Thyroid gland (tissue), 4 donors: Measurements from ENCODE around the gene SLC9C1. TPM values are rescaled to one million over a fixed set of nuclear protein-coding genes. Genes with fewer than 3 reads are reported as not detected.

Experiments used
- DNase-seq, 2 donors: peaks; one replicate each; pipeline ENCODE4 v3.0.0-alpha.2; 2019
- H3K27ac ChIP-seq, 3 donors: fragments of 200-600 bp; sonication (generic); 1 replicate in 2 of 3; 2 replicates in 1 of 3; pipeline ENCODE4 v1.5.1; 2016 to 2019; ENCODE audit warnings: mild to moderate bottlenecking in 1 of 3, moderate library complexity in 1 of 3
- H3K27me3 ChIP-seq: fragments of 200-600 bp; sonication (generic); one replicate; pipeline ENCODE4 v1.5.1; 2019
- H3K36me3 ChIP-seq, 2 donors: fragments of 200-600 bp; sonication (generic); one replicate each; pipeline ENCODE4 v1.5.1; 2016 to 2019
- H3K4me1 ChIP-seq, 2 donors: fragments of 200-600 bp; sonication (generic); one replicate each; pipeline ENCODE4 v1.5.1; 2017 to 2019
- H3K4me3 ChIP-seq, 3 donors: fragments of 200-600 bp; sonication (generic); replicated peaks in 1 of 3; 1 replicate in 2 of 3; 2 replicates in 1 of 3; pipeline ENCODE4 v1.5.1; 2016; ENCODE audit warnings: mild to moderate bottlenecking in 1 of 3
- H3K9me3 ChIP-seq: fragments of 200-600 bp; sonication (generic); one replicate; pipeline ENCODE4 v1.5.1; 2017
- POLR2A ChIP-seq, 2 donors: fragments of 450-650 bp; IDR thresholded peaks; one replicate each; pipeline ENCODE4 v1.6.1; 2017; ENCODE audit warnings: antibody characterized with exemption in 2 of 2, mild to moderate bottlenecking in 2 of 2, moderate library complexity in 1 of 2
- WGBS, 2 donors: methylation state at CpG; one replicate each; pipeline ENCODE4 v1.1.5; 2017; 5-methylcytosine and 5-hydroxymethylcytosine counted together
- intact Hi-C: fragments of 100-400 bp; cut with DNase I; formaldehyde crosslinking; loops from one replicate; pipeline ENCODE4 v1.15.1; 2023
- total RNA-seq, 4 donors: library from RNA; depleted of rRNA; stranded (reverse); fragments of >200 nt; gene quantifications; one replicate each; pipeline ENCODE4 v1.2.3, GENCODE V29; 2016
- TF ChIP-seq, protein P1 (sequence below), 6 experiments: fragments of 200-600 bp in 3 of 6; fragments of 450-650 bp in 3 of 6; sonication (generic) in 3 of 6; IDR thresholded peaks; one replicate each; pipeline ENCODE4 v1.5.1; 2016 to 2019; ENCODE audit warnings: antibody characterized with exemption in 6 of 6, mild to moderate bottlenecking in 2 of 6, inconsistent platforms in 1 of 6, moderate library complexity in 1 of 6

SLC9C1 gene
- total RNA-seq, 4 donors from 2014 or later, result 0.11 TPM; not detected in 3

DNA sequence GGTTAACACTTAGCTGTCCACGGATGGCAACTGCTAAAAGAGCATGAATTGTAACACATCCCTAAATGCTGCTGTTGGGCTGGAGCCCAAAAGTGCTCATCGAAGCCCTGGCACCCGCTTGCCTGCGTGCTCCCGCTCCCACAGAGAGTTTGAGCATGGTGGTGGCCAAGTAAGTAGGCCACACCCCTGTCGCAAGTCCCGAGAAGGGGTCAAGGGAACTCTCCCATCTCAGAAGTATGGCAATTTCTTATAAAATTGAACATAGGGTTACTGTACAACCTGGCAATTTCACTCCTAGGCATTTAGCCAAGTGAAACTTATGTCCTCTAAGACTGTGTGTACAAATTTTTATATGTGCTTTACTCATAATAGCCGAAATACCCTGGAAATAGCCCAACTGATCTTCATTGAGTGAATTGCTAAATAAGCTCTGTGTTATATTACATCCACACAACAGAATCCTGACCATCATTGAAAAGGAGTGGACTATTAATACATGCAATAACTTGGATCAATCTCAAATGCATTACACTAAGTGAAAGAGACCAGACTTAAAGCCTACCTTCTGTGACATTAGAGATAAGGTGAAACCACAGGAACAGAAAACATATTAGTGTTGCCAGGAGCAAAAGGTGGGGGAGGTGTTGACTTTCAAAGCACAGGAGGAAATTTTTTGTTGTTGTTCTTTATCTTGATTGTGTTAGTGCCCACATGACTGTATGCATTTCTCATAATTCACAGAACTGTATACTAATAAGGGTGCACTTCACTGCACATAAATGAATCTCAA is 159.5 kb downstream of the SLC9C1 start:
- intact Hi-C loops, result no loop called here
- H3K4me3 ChIP-seq, result no peak overlapping the region
- no peak for TF ChIP-seq POLR2A (IDR thresholded peaks at IDR 0.05)
- TF ChIP-seq, protein P1, sequence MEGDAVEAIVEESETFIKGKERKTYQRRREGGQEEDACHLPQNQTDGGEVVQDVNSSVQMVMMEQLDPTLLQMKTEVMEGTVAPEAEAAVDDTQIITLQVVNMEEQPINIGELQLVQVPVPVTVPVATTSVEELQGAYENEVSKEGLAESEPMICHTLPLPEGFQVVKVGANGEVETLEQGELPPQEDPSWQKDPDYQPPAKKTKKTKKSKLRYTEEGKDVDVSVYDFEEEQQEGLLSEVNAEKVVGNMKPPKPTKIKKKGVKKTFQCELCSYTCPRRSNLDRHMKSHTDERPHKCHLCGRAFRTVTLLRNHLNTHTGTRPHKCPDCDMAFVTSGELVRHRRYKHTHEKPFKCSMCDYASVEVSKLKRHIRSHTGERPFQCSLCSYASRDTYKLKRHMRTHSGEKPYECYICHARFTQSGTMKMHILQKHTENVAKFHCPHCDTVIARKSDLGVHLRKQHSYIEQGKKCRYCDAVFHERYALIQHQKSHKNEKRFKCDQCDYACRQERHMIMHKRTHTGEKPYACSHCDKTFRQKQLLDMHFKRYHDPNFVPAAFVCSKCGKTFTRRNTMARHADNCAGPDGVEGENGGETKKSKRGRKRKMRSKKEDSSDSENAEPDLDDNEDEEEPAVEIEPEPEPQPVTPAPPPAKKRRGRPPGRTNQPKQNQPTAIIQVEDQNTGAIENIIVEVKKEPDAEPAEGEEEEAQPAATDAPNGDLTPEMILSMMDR (IDR thresholded peaks at IDR 0.05), result no peak

DNA sequence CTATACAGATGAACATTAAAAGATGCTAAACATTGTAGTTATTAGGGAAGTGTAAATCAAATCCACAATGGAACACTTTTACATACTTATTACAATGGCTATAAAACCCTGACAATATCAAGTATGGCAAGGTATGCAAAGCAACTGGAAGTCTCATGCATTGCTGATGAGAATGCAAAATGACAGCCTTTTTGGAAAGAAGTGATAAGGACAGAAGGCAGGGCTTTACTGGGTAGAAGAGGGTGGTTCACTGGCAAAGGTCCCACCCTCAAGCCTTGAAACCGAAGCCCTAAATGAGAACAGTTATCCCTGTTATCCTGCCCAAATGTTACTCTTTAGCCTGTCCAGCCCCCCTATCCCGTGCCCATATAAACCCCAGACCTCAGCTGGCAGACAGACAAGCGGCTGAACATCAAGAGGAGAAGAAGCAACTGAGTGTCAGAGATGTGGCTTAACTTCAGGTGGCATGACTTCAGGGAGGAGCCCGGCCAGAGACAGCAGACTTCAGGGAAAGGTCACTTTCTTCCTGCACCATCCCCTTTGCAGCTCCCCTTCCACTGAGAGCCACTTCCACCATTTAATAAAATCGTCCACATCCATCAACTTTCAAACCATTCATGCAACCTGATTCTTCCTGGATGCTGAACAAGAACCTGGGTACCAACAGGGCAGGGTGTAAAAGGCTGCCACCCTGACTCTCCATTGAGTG is 160.2 kb downstream of the SLC9C1 start:
- Histone ChIP-seq H3K4me3 (no peak overlapping the region), H3K27me3 (no peaks in the 10 kb centered on the region), H3K36me3 (no peaks in the 10 kb centered on the region), H3K27ac (no peak overlapping the region), H3K9me3 (no peaks in the 10 kb centered on the region), H3K4me1 (no peaks in the 10 kb centered on the region)
- intact Hi-C loops, result no loop called here
- WGBS, 2 donors, result 90 to 92% methylated on average over 5 of the region's 5 CpGs
- DNase-seq, result no peak
- TF ChIP-seq POLR2A (IDR thresholded peaks at IDR 0.05), result no peak
- TF ChIP-seq, protein P1 (IDR thresholded peaks at IDR 0.05), result no peak

More for the DNA sequence above, 159.5 kb downstream of the SLC9C1 start:
- Histone ChIP-seq H3K9me3 (no peaks in the 10 kb centered on the region), H3K27me3 (no peaks in the 10 kb centered on the region), H3K36me3 (no peaks in the 10 kb centered on the region), H3K4me1 (no peaks in the 10 kb centered on the region), H3K27ac (no peak overlapping the region)
- no peak for DNase-seq
- 72 to 83% methylated on average over 8 of the region's 8 CpGs for WGBS, 2 donors

DNA sequence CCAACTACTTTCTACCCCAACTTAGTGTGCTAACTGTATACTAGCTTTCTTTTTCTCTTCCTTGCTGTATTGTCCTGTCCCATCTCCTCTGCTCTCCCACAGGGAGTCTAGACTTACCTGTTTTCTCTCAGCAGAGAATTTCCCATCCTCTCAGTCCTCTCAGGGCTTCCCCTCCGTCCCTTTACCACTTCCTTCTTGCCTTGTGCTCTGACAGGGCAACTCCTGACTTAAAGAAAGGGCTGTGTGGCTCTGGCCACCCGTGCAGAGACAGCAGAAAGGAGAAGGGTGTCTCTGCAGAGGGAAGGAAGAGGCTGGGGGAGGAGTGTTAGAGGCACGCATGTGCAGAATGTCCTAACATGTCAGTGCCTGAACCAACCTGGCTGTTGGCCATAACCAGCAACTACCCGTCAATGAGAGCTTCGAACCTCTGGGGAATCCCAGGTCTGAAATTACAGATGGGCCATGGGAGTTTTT is 161.0 kb downstream of the SLC9C1 start, which contains the start of gene GCSAM:
GCSAM (minus strand) TSS at position 274 of the 474 bp plus-strand sequence; CDS start at position 146, 128 bp downstream.
- Histone ChIP-seq H3K27me3 (no peaks in the 10 kb centered on the region), H3K4me3 (no peak within 1 kb of the TSS), H3K9me3 (no peaks in the 10 kb centered on the region), H3K27ac (no peak within 1 kb of the TSS), H3K4me1 (no peaks in the 10 kb centered on the region), H3K36me3 (no peaks in the 10 kb centered on the region)
- intact Hi-C loops, result no loop called here
- 70 to 82% methylated on average over 5 of the region's 5 CpGs for WGBS, 2 donors
- no peak for TF ChIP-seq POLR2A (IDR thresholded peaks at IDR 0.05)
- TF ChIP-seq, protein P1 (IDR thresholded peaks at IDR 0.05), result no peak
- DNase-seq, result peak; percentile 12 to 13

DNA sequence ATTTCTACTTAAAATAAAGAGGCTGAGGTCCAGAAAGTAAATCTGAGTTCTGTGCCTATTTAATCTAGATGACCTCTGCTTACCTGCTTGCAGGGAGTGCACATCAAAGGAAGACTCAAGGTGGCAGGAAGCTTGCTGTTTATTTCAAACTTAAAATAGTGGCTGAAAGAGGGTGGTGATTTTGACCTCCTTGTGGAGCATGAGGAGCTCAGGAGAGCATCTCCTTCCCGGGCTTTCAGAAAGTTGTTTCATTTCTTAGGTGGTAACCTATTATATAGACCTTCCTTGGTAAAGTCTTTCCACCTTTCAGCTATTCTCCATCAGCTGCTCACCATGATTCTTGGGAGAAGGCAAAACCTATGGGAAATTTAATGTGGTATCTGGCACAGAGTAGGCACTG is 161.5 kb downstream of the SLC9C1 start:
- Histone ChIP-seq H3K9me3 (no peaks in the 10 kb centered on the region), H3K27ac (no peak overlapping the region), H3K36me3 (no peaks in the 10 kb centered on the region), H3K27me3 (no peaks in the 10 kb centered on the region), H3K4me3 (no peak overlapping the region), H3K4me1 (no peaks in the 10 kb centered on the region)
- 77 to 88% methylated on average over 1 of the region's 1 CpG for WGBS, 2 donors
- intact Hi-C loops, result no loop called here
- no peak for DNase-seq
- TF ChIP-seq, protein P1 (IDR thresholded peaks at IDR 0.05), result no peak
- TF ChIP-seq POLR2A (IDR thresholded peaks at IDR 0.05), result no peak

DNA sequence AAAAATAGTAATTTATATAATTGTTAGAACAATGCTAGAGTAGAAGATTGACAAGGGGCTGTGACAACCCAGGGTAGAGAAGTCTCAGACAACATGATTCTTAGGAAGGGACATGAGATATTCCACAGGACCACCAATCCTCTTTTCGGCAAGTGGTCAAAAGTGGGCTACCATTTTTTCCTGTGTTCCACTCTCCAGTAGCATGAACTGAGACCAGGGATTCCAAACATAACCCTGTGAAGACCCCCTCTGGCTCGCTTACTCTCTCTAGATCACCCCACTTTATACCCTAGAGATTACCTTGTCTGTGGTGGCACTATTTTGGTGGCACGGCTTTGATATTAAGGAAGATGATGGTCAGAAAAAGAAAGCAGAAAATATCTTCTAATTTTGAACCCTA is 161.9 kb downstream of the SLC9C1 start:
- 91 to 95% methylated on average over 3 of the region's 3 CpGs for WGBS, 2 donors
- no peak overlapping the region for H3K4me3 ChIP-seq
- H3K9me3 ChIP-seq, result no peaks in the 10 kb centered on the region
- intact Hi-C loops, result no loop called here
- DNase-seq, result no peak
- no peaks in the 10 kb centered on the region for H3K4me1 ChIP-seq
- H3K36me3 ChIP-seq, result no peaks in the 10 kb centered on the region
- H3K27ac ChIP-seq, result no peak overlapping the region
- no peaks in the 10 kb centered on the region for H3K27me3 ChIP-seq
- TF ChIP-seq, protein P1 (IDR thresholded peaks at IDR 0.05), result no peak
- no peak for TF ChIP-seq POLR2A (IDR thresholded peaks at IDR 0.05)
